Pancreas (tissue), 10 donors: ENCODE measurements around the gene FBXW12. TPM values are rescaled to one million over a fixed set of nuclear protein-coding genes. Genes with fewer than 3 reads are reported as not detected.

ENCODE experiments used
- ATAC-seq, 4 donors: fragments of 200-7000 bp; cut with Tn5 transposase; one replicate each; pipeline versions ENCODE4 v1.8.0 to v1.9.1; 2020; ENCODE audit warnings: mild to moderate bottlenecking in 4 of 4, moderate library complexity in 4 of 4
- DNase-seq, 6 donors: peaks; one replicate each; pipeline ENCODE4 v3.0.0-alpha.2; 2020
- FAIRE-seq: peaks from 2 replicates; lab custom pipeline; 2012; peaks lifted over from hg19 to GRCh38; lab: Jason Lieb, UNC
- H3K27ac ChIP-seq, 4 donors: fragments of 200-600 bp; sonication (generic); 1 replicate in 3 of 4; 2 replicates in 1 of 4; pipeline versions ENCODE4 v1.5.0 to v1.8.0; 2020
- H3K27me3 ChIP-seq, 4 donors: fragments of 200-600 bp; one replicate each; pipeline ENCODE4 v1.8.0; 2021
- H3K36me3 ChIP-seq, 3 donors: fragments of 200-600 bp; sonication (generic) in 1 of 3; one replicate each; pipeline versions ENCODE4 v1.5.0 to v1.8.0; 2020 to 2021
- H3K4me1 ChIP-seq, 3 donors: fragments of 200-600 bp; one replicate each; pipeline ENCODE4 v1.8.0; 2021
- H3K4me3 ChIP-seq, 4 donors: fragments of 200-600 bp; sonication (generic) in 2 of 4; one replicate each; pipeline versions ENCODE4 v1.5.0 to v1.8.0; 2020 to 2021
- H3K9me3 ChIP-seq, 4 donors: fragments of 200-600 bp; one replicate each; pipeline ENCODE4 v1.8.0; 2021
- CTCF ChIP-seq, 4 donors: fragments of 200-600 bp; sonication (generic) in 3 of 4; IDR thresholded peaks; one replicate each; pipeline versions ENCODE4 v1.5.0 to v1.8.0; 2021; ENCODE audit warnings: antibody characterized with exemption in 4 of 4
- whole genome bisulfite sequencing, 2 donors: extraction: QIAGEN DNeasy Blood & Tissue Kit; methylation state at CpG; one replicate each; pipeline ENCODE4 v1.1.7; 2013; 5-methylcytosine and 5-hydroxymethylcytosine counted together
- intact Hi-C, 3 donors: fragments of 100-400 bp; cut with DNase I; formaldehyde crosslinking; loops; one replicate each; pipeline versions ENCODE4 v1.11.1 to v1.14.2; 2022
- polyA plus RNA-seq, 2 donors: library from polyadenylated mRNA; stranded (reverse); fragments of 200-250 nt; gene quantifications; one replicate each; pipeline ENCODE4 v1.2.3, GENCODE V29; 2013
- total RNA-seq, 6 donors: library from RNA; stranded (reverse); fragmentation: NEBNext Ultra II Directional in 4 of 6; extraction: Animal tissue kit (Norgen Biotek cat#: 25700) in 4 of 6; gene quantifications; one replicate each; pipeline versions ENCODE4 v1.2.1 to v1.2.4, GENCODE V29; 2021 to 2023
- donor health status: healthy with polysubstance abuse.
- donor health status: DM: no; HTN: no; CAD: no; lungs with moderate emphysema.
- donor health status: DM: no; HTN: no; CAD: no.
- donor health status: control.
- donor health status: control.
- donor health status: Bipolar disorder and iron deficiency.
- donor health status: DM: yes; HTN: yes; CAD: no.
- donor health status: DM: no; HTN: no; CAD: no.
- donor health status: DM: no; HTN: no; CAD: no.
- donor health status: DM: yes; HTN: yes; CAD: no.

Gene FBXW12
- total and polyA plus RNA-seq, 8 donors, result 2.7 to 9.6 (median 5.8) TPM

GRCh38 chr3:48405343-48405881 lies 33.4 kb downstream of the FBXW12 start:
- WGBS, 2 donors, result 84 to 90% methylated on average over 13 of the region's 13 CpGs
- ATAC-seq (no peak), DNase-seq (peak; percentile 1 to 59 (median 26)), FAIRE-seq (no peak)
- H3K4me1 ChIP-seq, result no peaks in the 10 kb centered on the region
- H3K36me3 ChIP-seq, result peaks cover 0 to 47% (median 0%) of the 10 kb centered on the region in 3 donors
- H3K4me3 ChIP-seq, result no peak overlapping the region
- no peaks in the 10 kb centered on the region for H3K9me3 ChIP-seq
- no peaks in the 10 kb centered on the region for H3K27me3 ChIP-seq
- no peak overlapping the region for H3K27ac ChIP-seq
- intact Hi-C loops, result no loop called here
- TF ChIP-seq CTCF (IDR thresholded peaks at IDR 0.05), result no peak

- Histone ChIP-seq H3K36me3 (peaks cover 0 to 52% (median 5%) of the 10 kb centered on the region in 3 donors), H3K27ac (no peak overlapping the region), H3K27me3 (no peaks in the 10 kb centered on the region), H3K4me1 (no peaks in the 10 kb centered on the region), H3K4me3 (no peak overlapping the region), H3K9me3 (no peaks in the 10 kb centered on the region)
- FAIRE-seq (no peak), DNase-seq (no peak), ATAC-seq (no peak)
- 73 to 78% methylated on average over 1 of the region's 1 CpG for WGBS, 2 donors
- no peak for TF ChIP-seq CTCF (IDR thresholded peaks at IDR 0.05)
- intact Hi-C loops, result no loop called here
Measured at GRCh38 chr3:48405971-48406370, 34.0 kb downstream of the FBXW12 start.

- H3K27ac ChIP-seq, result no peak overlapping the region
- H3K27me3 ChIP-seq, result no peaks in the 10 kb centered on the region
- peaks cover 0 to 58% (median 9%) of the 10 kb centered on the region in 3 donors for H3K36me3 ChIP-seq
- 85 to 90% methylated on average over 18 of the region's 18 CpGs for WGBS, 2 donors
- no peak overlapping the region for H3K4me3 ChIP-seq
- ATAC-seq (no peak), DNase-seq (peak in 4 of 6 donors; percentile 2 to 31 (median 22)), FAIRE-seq (no peak)
- TF ChIP-seq CTCF (IDR thresholded peaks at IDR 0.05), result no peak
- no peaks in the 10 kb centered on the region for H3K9me3 ChIP-seq
- intact Hi-C loops, result no loop called here
- no peaks in the 10 kb centered on the region for H3K4me1 ChIP-seq
Measured at GRCh38 chr3:48406443-48407431, 34.7 kb downstream of the FBXW12 start.

GRCh38 chr3:48407542-48408099 lies 35.6 kb downstream of the FBXW12 start:
- Histone ChIP-seq H3K9me3 (no peaks in the 10 kb centered on the region), H3K27ac (no peak overlapping the region), H3K4me3 (no peak overlapping the region), H3K36me3 (peaks cover 0 to 67% (median 16%) of the 10 kb centered on the region in 3 donors), H3K4me1 (no peaks in the 10 kb centered on the region), H3K27me3 (no peaks in the 10 kb centered on the region)
- intact Hi-C loops, result no loop called here
- peak in 1 of 6 donors; percentile 21 for DNase-seq
- WGBS, 2 donors, result 86 to 88% methylated on average over 8 of the region's 8 CpGs
- FAIRE-seq, result no peak
- TF ChIP-seq CTCF (IDR thresholded peaks at IDR 0.05), result no peak
- ATAC-seq, result no peak
